Hepatocyte (in vitro differentiated cells): ENCODE results near the gene TTC33. TPM values are rescaled to one million over a fixed set of nuclear protein-coding genes. Genes with fewer than 3 reads are reported as not detected.

Experiments used
- DNase-seq: peaks from one replicate; pipeline ENCODE4 v3.0.0-alpha.2; 2016; ENCODE audit warnings: low spot score
- H2AFZ ChIP-seq: fragments of 200-600 bp; sonication (generic); 2 replicates; pipeline ENCODE4 v1.6.0; 2016; ENCODE audit warnings: antibody characterized with exemption, mild to moderate bottlenecking
- H3K27ac ChIP-seq: fragments of 200-600 bp; sonication (generic); 2 replicates; pipeline ENCODE4 v1.5.1; 2016; ENCODE audit warnings: mild to moderate bottlenecking
- H3K27me3 ChIP-seq: fragments of 200-600 bp; sonication (generic); 2 replicates; pipeline ENCODE4 v1.6.1; 2016
- H3K36me3 ChIP-seq: fragments of 200-600 bp; sonication (generic); replicated peaks from 2 replicates; pipeline ENCODE4 v1.5.1; 2016; ENCODE audit warnings: low read depth; ENCODE audit not compliant: insufficient read depth
- H3K4me1 ChIP-seq: fragments of 200-600 bp; sonication (generic); 2 replicates; pipeline ENCODE4 v1.5.1; 2016; ENCODE audit warnings: mild to moderate bottlenecking, moderate library complexity; ENCODE audit not compliant: insufficient read depth
- H3K4me2 ChIP-seq: fragments of 200-600 bp; sonication (generic); 2 replicates; pipeline ENCODE4 v1.6.0; 2016
- H3K4me3 ChIP-seq: fragments of 200-600 bp; sonication (generic); 2 replicates; pipeline ENCODE4 v1.5.1; 2016; ENCODE audit warnings: mild to moderate bottlenecking
- H3K79me2 ChIP-seq: fragments of 200-600 bp; sonication (generic); 2 replicates; pipeline ENCODE4 v1.6.0; 2017; ENCODE audit warnings: mild to moderate bottlenecking
- H3K9me2 ChIP-seq: fragments of 200-600 bp; sonication (generic); replicated peaks from 2 replicates; pipeline ENCODE4 v1.6.0; 2017; ENCODE audit warnings: mild to moderate bottlenecking; ENCODE audit not compliant: insufficient read depth
- H3K9me3 ChIP-seq: fragments of 200-600 bp; sonication (generic); 2 replicates; pipeline ENCODE4 v1.5.1; 2016; ENCODE audit warnings: low read depth, mild to moderate bottlenecking
- H4K20me1 ChIP-seq: fragments of 200-600 bp; sonication (generic); 2 replicates; pipeline ENCODE4 v1.6.0; 2016; ENCODE audit warnings: mild to moderate bottlenecking; ENCODE audit not compliant: insufficient read depth, poor library complexity, severe bottlenecking
- CTCF ChIP-seq: fragments of 200-600 bp; sonication (generic); IDR thresholded peaks from 2 replicates; pipeline ENCODE4 v1.5.1; 2016; ENCODE audit warnings: antibody characterized with exemption, mild to moderate bottlenecking; ENCODE audit not compliant: poor library complexity
- EZH2 ChIP-seq: fragments of 200-600 bp; sonication (generic); IDR thresholded peaks from 2 replicates; pipeline ENCODE4 v1.6.1; 2016; ENCODE audit warnings: antibody characterized with exemption, mild to moderate bottlenecking, borderline replicate concordance
- EZH2phosphoT487 ChIP-seq: fragments of 200-600 bp; sonication (generic); IDR thresholded peaks from one replicate; pipeline ENCODE4 v1.6.1; 2018; ENCODE audit warnings: antibody characterized with exemption, mild to moderate bottlenecking, low read depth, moderate library complexity; ENCODE audit not compliant: unreplicated experiment, severe bottlenecking
- WGBS: methylation state at CpG from one replicate; pipeline ENCODE4 v1.1.6; 2016; ENCODE audit warnings: low lambda C conversion rate; ENCODE audit errors: missing lambda C conversion rate; 5-methylcytosine and 5-hydroxymethylcytosine counted together
- polyA plus RNA-seq: library from polyadenylated mRNA; unstranded; fragments of >200 nt; fragmentation: Nextera tagmentation; extraction: Ambion mirVana; gene quantifications from 2 replicates; pipeline ENCODE4 v1.2.1, GENCODE V29; 2016
- total RNA-seq: library from RNA; depleted of rRNA; stranded (reverse); fragments of >200 nt; gene quantifications from 2 replicates; pipeline ENCODE4 v1.2.3, GENCODE V29; 2014

Gene TTC33
- total and polyA plus RNA-seq, 2 experiments from 2014 or later: 5.6 to 19.3 TPM

DNA sequence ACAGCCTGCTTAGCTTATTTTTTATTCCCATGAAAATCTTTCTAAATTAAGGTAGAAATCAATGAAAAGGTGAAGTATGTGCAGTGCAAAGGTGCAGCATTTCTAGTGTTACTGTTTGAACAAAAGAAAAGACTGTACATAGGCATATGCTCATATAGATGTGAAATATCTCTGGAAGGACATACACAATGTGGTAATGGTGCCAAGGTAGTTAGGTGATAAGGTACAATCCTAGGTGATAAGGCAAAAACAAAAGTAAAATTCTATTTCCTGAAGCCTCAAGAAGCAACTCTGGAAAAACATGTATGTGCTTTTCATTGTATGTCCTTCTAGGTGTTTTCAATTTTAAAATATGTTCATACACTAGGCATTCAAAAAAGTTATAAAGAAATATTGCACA, 215.5 kb downstream of the TTC33 start:
- H4K20me1 ChIP-seq: no peaks in the 10 kb centered on the region
- DNase-seq: no peak
- no peaks in the 10 kb centered on the region for H3K9me3 ChIP-seq
- no peaks in the 10 kb centered on the region for H3K4me1 ChIP-seq
- H3K4me2 ChIP-seq: no peak overlapping the region
- H3K79me2 ChIP-seq: no peaks in the 10 kb centered on the region
- H3K27ac ChIP-seq: no peak overlapping the region
- H3K9me2 ChIP-seq: no peaks in the 10 kb centered on the region
- H3K4me3 ChIP-seq: no peak overlapping the region
- no peaks in the 10 kb centered on the region for H3K27me3 ChIP-seq
- TF ChIP-seq EZH2phosphoT487 (no peak), EZH2 (no peak), CTCF (no peak)
- H2AFZ ChIP-seq: no peak overlapping the region
- H3K36me3 ChIP-seq: no peaks in the 10 kb centered on the region

DNA sequence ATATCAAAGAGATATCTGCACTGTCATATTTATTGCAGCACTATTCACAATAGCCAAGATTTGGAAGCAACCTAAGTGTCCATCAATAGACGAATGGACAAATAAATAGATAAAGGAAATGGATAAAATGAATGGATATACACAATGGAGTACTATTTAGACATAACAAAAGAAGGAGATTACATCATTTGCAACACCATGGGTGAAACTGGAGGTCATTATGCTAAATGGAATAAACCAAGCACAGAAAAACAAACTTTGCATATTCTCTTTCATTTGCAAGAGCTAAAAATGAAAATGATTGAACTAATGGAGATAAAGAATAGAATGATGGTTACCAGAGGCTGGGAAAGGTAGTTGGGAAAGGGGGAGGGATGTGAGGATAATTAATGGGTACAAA, 231.1 kb downstream of the TTC33 start:
- H3K36me3 ChIP-seq: no peaks in the 10 kb centered on the region
- no peak overlapping the region for H2AFZ ChIP-seq
- WGBS: 73% methylated on average over 1 of the region's 1 CpG
- DNase-seq: no peak
- H4K20me1 ChIP-seq: no peaks in the 10 kb centered on the region
- H3K27me3 ChIP-seq: no peaks in the 10 kb centered on the region
- no peaks in the 10 kb centered on the region for H3K79me2 ChIP-seq
- H3K4me3 ChIP-seq: no peak overlapping the region
- no peak overlapping the region for H3K27ac ChIP-seq
- H3K9me2 ChIP-seq: no peaks in the 10 kb centered on the region
- H3K4me2 ChIP-seq: no peak overlapping the region
- H3K4me1 ChIP-seq: no peaks in the 10 kb centered on the region
- no peaks in the 10 kb centered on the region for H3K9me3 ChIP-seq
- TF ChIP-seq EZH2 (no peak), CTCF (no peak), EZH2phosphoT487 (no peak)

DNA sequence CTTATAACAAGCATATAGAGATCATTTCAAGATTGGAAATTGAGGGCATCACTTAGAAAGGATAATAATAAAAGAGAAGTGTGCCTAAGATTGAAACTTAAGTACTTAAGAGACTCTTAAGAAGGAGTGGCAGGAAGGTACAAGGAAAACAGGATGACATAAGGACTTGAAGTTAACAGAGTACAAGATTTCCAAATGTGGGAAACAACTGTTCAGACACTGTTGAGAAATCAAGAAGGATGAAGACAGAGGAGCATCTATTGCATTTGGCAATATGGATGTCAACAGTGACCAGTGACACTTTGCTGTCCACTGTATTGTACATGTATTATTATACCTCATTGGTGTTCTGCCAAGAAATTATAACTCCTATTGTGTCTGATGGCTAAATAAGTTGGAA, 233.8 kb downstream of the TTC33 start:
- Histone ChIP-seq H3K4me3 (no peak overlapping the region), H3K27me3 (no peaks in the 10 kb centered on the region), H4K20me1 (no peaks in the 10 kb centered on the region), H3K36me3 (no peaks in the 10 kb centered on the region), H2AFZ (no peak overlapping the region), H3K4me2 (no peak overlapping the region), H3K9me2 (no peaks in the 10 kb centered on the region), H3K79me2 (no peaks in the 10 kb centered on the region), H3K9me3 (no peaks in the 10 kb centered on the region), H3K4me1 (no peaks in the 10 kb centered on the region), H3K27ac (no peak overlapping the region)
- TF ChIP-seq EZH2phosphoT487 (no peak), CTCF (no peak), EZH2 (no peak)
- DNase-seq: no peak

- H4K20me1 ChIP-seq: no peaks in the 10 kb centered on the region
- no peaks in the 10 kb centered on the region for H3K9me2 ChIP-seq
- no peaks in the 10 kb centered on the region for H3K27me3 ChIP-seq
- no peak overlapping the region for H3K27ac ChIP-seq
- 83% methylated on average over 3 of the region's 3 CpGs for WGBS
- no peaks in the 10 kb centered on the region for H3K36me3 ChIP-seq
- H3K4me2 ChIP-seq: no peak overlapping the region
- H3K79me2 ChIP-seq: no peaks in the 10 kb centered on the region
- no peak overlapping the region for H2AFZ ChIP-seq
- H3K4me3 ChIP-seq: no peak overlapping the region
- H3K9me3 ChIP-seq: no peaks in the 10 kb centered on the region
- no peak for TF ChIP-seq EZH2phosphoT487
- TF ChIP-seq EZH2: no peak
- no peak for TF ChIP-seq CTCF
- H3K4me1 ChIP-seq: no peaks in the 10 kb centered on the region
- no peak for DNase-seq
Measured at GRCh38 chr5:40521108-40521785, 234.5 kb downstream of the TTC33 start.
